Measurements from ENCODE around the gene PRAME. TPM values are rescaled to one million over a fixed set of nuclear protein-coding genes. Genes with fewer than 3 reads are reported as not detected.

The PRAME gene
- total RNA-seq, 4 donors from 2014 or later: not detected

DNA sequence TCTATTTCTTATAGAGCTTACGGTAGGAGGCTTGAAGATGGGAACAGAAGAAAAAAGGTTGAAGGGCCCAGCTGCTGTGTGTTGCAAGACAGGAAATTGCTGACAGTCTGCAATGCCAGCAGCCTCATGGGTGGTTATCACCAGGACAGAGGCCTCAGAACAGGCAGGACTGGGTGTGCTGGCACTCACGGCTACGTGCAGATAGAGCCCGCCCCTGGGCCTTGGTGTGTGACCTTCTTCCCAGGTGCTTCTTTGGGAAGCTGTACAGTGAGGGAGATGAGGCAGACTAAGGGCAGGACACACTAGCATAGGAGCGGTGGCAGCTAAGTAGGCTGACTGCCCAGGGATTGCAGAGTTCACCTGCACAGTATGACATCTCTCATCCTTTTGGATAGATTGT is 12.6 kb downstream of the PRAME start:
- no peak for TF ChIP-seq EP300 (IDR thresholded peaks at IDR 0.05)
- no peak for TF ChIP-seq POLR2A (IDR thresholded peaks at IDR 0.05)
- TF ChIP-seq, protein P1, sequence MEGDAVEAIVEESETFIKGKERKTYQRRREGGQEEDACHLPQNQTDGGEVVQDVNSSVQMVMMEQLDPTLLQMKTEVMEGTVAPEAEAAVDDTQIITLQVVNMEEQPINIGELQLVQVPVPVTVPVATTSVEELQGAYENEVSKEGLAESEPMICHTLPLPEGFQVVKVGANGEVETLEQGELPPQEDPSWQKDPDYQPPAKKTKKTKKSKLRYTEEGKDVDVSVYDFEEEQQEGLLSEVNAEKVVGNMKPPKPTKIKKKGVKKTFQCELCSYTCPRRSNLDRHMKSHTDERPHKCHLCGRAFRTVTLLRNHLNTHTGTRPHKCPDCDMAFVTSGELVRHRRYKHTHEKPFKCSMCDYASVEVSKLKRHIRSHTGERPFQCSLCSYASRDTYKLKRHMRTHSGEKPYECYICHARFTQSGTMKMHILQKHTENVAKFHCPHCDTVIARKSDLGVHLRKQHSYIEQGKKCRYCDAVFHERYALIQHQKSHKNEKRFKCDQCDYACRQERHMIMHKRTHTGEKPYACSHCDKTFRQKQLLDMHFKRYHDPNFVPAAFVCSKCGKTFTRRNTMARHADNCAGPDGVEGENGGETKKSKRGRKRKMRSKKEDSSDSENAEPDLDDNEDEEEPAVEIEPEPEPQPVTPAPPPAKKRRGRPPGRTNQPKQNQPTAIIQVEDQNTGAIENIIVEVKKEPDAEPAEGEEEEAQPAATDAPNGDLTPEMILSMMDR (IDR thresholded peaks at IDR 0.05): no peak
- Histone ChIP-seq H3K27ac (no peak overlapping the region), H3K9me3 (no peaks in the 10 kb centered on the region), H3K4me3 (no peak overlapping the region), H3K4me1 (no peaks in the 10 kb centered on the region), H3K36me3 (no peaks in the 10 kb centered on the region), H3K27me3 (no peaks in the 10 kb centered on the region)
- 74 to 76% methylated on average over 5 of the region's 5 CpGs for WGBS, 2 donors
- DNase-seq (ENCODE audit: low spot score in 2 of 2): peak in 1 of 2 donors; percentile 17

DNA sequence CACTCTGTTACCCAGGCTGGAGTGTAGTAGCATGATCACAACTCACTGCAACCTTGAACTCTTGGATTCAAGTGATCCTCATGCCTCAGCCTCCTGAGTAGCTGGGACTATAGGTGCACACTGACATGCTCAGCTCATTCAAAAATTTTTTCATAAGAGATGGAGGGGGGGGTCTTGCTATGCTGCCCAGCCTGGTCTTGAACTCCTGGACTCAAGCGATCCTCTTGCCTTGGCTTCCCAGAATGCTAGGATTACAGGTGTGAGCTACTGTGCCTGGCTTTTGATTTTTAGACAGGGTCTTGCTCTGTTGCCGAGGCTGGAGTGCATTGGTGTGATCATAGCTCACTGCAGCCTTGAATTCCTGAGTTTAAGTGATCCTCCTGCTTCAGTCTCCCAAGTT is 14.0 kb downstream of the PRAME start:
- no peaks in the 10 kb centered on the region for H3K9me3 ChIP-seq
- TF ChIP-seq EP300 (IDR thresholded peaks at IDR 0.05) (no peak), POLR2A (IDR thresholded peaks at IDR 0.05) (no peak)
- TF ChIP-seq, protein P1 (IDR thresholded peaks at IDR 0.05): no peak
- H3K36me3 ChIP-seq: no peaks in the 10 kb centered on the region
- no peak for DNase-seq (ENCODE audit: low spot score in 2 of 2)
- H3K4me3 ChIP-seq: no peak overlapping the region
- no peaks in the 10 kb centered on the region for H3K4me1 ChIP-seq
- H3K27ac ChIP-seq: no peak overlapping the region
- WGBS, 2 donors: 83 to 92% methylated on average over 2 of the region's 2 CpGs
- no peaks in the 10 kb centered on the region for H3K27me3 ChIP-seq

DNA sequence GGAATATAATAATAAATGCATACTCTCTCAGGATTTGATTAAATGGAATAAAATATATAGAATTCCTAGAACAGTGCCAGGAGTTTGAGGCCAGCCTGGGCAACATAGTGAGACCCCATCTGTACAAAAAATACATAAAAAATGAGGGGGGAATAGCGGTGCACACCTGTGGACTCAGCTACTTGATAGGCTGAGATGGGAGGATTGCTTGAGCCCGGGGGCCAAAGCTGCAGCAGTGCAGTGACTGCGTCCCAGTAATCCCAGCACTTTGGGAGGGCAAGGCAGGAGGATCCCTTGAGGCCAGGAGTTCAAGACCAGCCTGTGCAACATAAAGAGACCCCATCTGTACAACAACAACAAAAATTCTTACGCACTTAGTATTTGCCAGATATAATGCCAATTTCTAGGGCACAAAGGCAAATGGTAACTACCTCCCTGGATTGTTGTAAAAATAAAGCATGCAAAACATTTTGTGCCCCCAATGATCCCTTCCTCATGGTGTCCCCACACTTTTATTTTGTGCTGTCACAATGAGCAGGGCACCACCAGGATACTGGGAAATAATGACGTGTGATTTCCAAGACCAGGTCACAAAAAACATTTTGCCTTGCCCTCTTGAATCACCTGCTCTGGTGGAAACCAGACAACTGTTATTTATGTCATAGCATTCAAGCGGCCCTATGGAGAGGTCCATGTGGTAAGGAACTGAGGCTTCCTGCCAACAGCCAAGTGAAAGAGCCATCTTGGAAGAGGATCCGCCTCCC is 20.7 kb downstream of the PRAME start:
- Histone ChIP-seq H3K4me1 (no peaks in the 10 kb centered on the region), H3K27ac (no peak overlapping the region), H3K4me3 (no peak overlapping the region), H3K27me3 (no peaks in the 10 kb centered on the region), H3K9me3 (no peaks in the 10 kb centered on the region), H3K36me3 (no peaks in the 10 kb centered on the region)
- no peak for DNase-seq (ENCODE audit: low spot score in 2 of 2)
- WGBS, 2 donors: 75 to 85% methylated on average over 7 of the region's 7 CpGs
- TF ChIP-seq POLR2A (IDR thresholded peaks at IDR 0.05): no peak
- no peak for TF ChIP-seq EP300 (IDR thresholded peaks at IDR 0.05)
- TF ChIP-seq, protein P1 (IDR thresholded peaks at IDR 0.05): no peak

DNA sequence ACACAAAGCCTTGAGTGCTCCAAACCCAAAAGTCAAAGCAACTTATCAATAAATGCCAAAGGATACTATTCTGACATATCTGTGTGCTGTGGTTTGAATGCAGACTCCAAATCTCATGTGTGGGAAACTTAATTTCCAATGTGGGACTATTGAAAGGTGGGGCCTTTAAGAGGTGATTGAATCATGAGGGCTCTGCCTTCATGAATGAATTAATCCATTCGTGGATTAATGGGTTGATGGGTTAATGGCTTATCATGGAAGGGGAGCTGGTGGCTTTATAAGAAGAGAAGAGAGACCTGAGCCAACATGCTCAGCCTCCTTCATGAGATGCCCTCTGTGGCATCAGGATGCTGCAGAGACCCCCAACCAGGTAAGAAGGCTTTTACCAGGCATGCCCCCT is 22.1 kb downstream of the PRAME start:
- H3K4me3 ChIP-seq: no peak overlapping the region
- TF ChIP-seq, protein P1 (IDR thresholded peaks at IDR 0.05): no peak
- TF ChIP-seq EP300 (IDR thresholded peaks at IDR 0.05) (no peak), POLR2A (IDR thresholded peaks at IDR 0.05) (no peak)
- no peak for DNase-seq (ENCODE audit: low spot score in 2 of 2)
- WGBS, 2 donors: 35 to 38% methylated on average over 1 of the region's 1 CpG
- no peaks in the 10 kb centered on the region for H3K9me3 ChIP-seq
- no peaks in the 10 kb centered on the region for H3K36me3 ChIP-seq
- no peak overlapping the region for H3K27ac ChIP-seq
- no peaks in the 10 kb centered on the region for H3K27me3 ChIP-seq
- no peaks in the 10 kb centered on the region for H3K4me1 ChIP-seq

DNA sequence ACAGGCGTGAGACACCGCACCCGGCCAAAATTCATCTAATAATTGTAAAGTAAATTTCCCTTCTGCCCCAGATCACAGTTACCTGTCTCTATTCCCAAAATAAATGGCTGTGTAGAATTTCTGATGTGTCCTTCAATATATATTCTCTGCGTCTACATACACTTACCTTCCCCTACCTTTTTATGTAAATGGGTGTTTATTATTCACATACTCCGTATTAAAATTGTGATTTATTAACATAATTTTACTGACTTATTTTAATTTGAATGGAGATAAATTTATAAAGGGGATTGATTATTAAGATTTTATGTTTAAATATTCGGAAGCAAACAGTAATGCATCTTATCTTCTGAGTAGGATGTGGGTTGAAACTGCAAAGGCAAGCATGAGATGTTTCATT is 22.6 kb downstream of the PRAME start:
- no peaks in the 10 kb centered on the region for H3K36me3 ChIP-seq
- 80 to 82% methylated on average over 6 of the region's 6 CpGs for WGBS, 2 donors
- H3K9me3 ChIP-seq: no peaks in the 10 kb centered on the region
- DNase-seq (ENCODE audit: low spot score in 2 of 2): no peak
- no peaks in the 10 kb centered on the region for H3K4me1 ChIP-seq
- no peak overlapping the region for H3K27ac ChIP-seq
- no peak overlapping the region for H3K4me3 ChIP-seq
- no peak for TF ChIP-seq POLR2A (IDR thresholded peaks at IDR 0.05)
- TF ChIP-seq, protein P1 (IDR thresholded peaks at IDR 0.05): no peak
- no peak for TF ChIP-seq EP300 (IDR thresholded peaks at IDR 0.05)
- no peaks in the 10 kb centered on the region for H3K27me3 ChIP-seq
